Naive thymus-derived CD4-positive, alpha-beta T cell (primary cell): Measurements from ENCODE around the gene C1QTNF3. TPM values are rescaled to one million over a fixed set of nuclear protein-coding genes. Genes with fewer than 3 reads are reported as not detected.

Source experiments
- ATAC-seq: fragments of 150-1000 bp; cut with Tn5 transposase; 2 replicates; pipeline ENCODE4 v1.10.0; 2021; ENCODE audit warnings: mild to moderate bottlenecking, moderate library complexity
- CTCF ChIA-PET: fragments of 350-600 bp; sonication (Branson Sonifier 250); formaldehyde crosslinking; loops from one replicate; lab custom pipeline; 2021; ENCODE audit warnings: antibody characterized with exemption; lab: Charles Lee
- POLR2A ChIA-PET: fragments of 350-600 bp; sonication (Branson Sonifier 250); formaldehyde crosslinking; loops from one replicate; lab custom pipeline; 2021; ENCODE audit warnings: antibody characterized with exemption, inconsistent platforms; lab: Charles Lee
- DNase-seq, 9 donors: peaks; one replicate each; pipeline versions ENCODE4 v3.0.0 to v3.0.0-alpha.2; 2020 to 2022; ENCODE audit warnings: mixed read lengths in 1 of 9
- H3K27ac ChIP-seq: one replicate; pipeline ENCODE4 v1.7.0; 2013; ENCODE audit warnings: mild to moderate bottlenecking, low read depth, low read length, moderate library complexity
- H3K27me3 ChIP-seq, 2 donors: one replicate each; pipeline ENCODE4 v1.7.0; 2013; ENCODE audit warnings: low read length in 2 of 2, mild to moderate bottlenecking in 2 of 2, moderate library complexity in 2 of 2; ENCODE audit not compliant: control insufficient read depth in 2 of 2, insufficient read depth in 2 of 2
- H3K36me3 ChIP-seq, 3 experiments: 1 replicate in 2 of 3; 2 replicates in 1 of 3; pipeline ENCODE4 v1.7.0; 2013; ENCODE audit warnings: low read length in 3 of 3, mild to moderate bottlenecking in 3 of 3, moderate library complexity in 1 of 3; ENCODE audit not compliant: insufficient read depth in 3 of 3, control insufficient read depth in 2 of 3
- H3K4me1 ChIP-seq, 2 donors: one replicate each; pipeline ENCODE4 v1.7.0; 2013; ENCODE audit warnings: low read length in 2 of 2, mild to moderate bottlenecking in 2 of 2, moderate library complexity in 1 of 2; ENCODE audit not compliant: control insufficient read depth in 2 of 2, insufficient read depth in 2 of 2
- H3K4me3 ChIP-seq: 2 replicates; pipeline ENCODE4 v1.7.0; 2013; ENCODE audit warnings: mild to moderate bottlenecking, low read length
- H3K9me3 ChIP-seq, 3 experiments: 1 replicate in 2 of 3; 2 replicates in 1 of 3; pipeline ENCODE4 v1.7.0; 2013; ENCODE audit warnings: low read length in 3 of 3; ENCODE audit not compliant: control insufficient read depth in 2 of 3
- H3K27ac Mint-ChIP-seq, 9 donors: one replicate each; pipeline ENCODE4 v1.8.0; 2020 to 2022; ENCODE audit warnings: mixed read lengths in 9 of 9, mild to moderate bottlenecking in 8 of 9, moderate library complexity in 5 of 9, inconsistent platforms in 2 of 9
- H3K27me3 Mint-ChIP-seq, 5 donors: one replicate each; pipeline ENCODE4 v1.8.0; 2021 to 2022; ENCODE audit warnings: mixed read lengths in 5 of 5, mild to moderate bottlenecking in 1 of 5
- H3K36me3 Mint-ChIP-seq, 5 donors: one replicate each; pipeline ENCODE4 v1.8.0; 2020 to 2022; ENCODE audit warnings: mixed read lengths in 5 of 5, mild to moderate bottlenecking in 3 of 5, inconsistent platforms in 1 of 5
- H3K4me1 Mint-ChIP-seq, 7 donors: one replicate each; pipeline ENCODE4 v1.8.0; 2020 to 2022; ENCODE audit warnings: mixed read lengths in 7 of 7, mild to moderate bottlenecking in 3 of 7, inconsistent platforms in 1 of 7
- H3K4me3 Mint-ChIP-seq, 10 donors: one replicate each; pipeline ENCODE4 v1.8.0; 2020 to 2022; ENCODE audit warnings: mild to moderate bottlenecking in 10 of 10, mixed read lengths in 10 of 10, moderate library complexity in 6 of 10, inconsistent platforms in 2 of 10
- H3K9me3 Mint-ChIP-seq, 11 donors: one replicate each; pipeline ENCODE4 v1.8.0; 2020 to 2022; ENCODE audit warnings: mixed read lengths in 11 of 11, mild to moderate bottlenecking in 4 of 11, inconsistent platforms in 1 of 11, moderate library complexity in 1 of 11
- intact Hi-C, 2 donors: fragments of 100-400 bp; cut with micrococcal nuclease; formaldehyde crosslinking; loops; one replicate each; pipeline ENCODE4 v1.15.1; 2023
- polyA plus RNA-seq, 2 donors: library from polyadenylated mRNA; unstranded; fragments of 300-500 nt; fragmentation: Illumina TruSeq; gene quantifications; one replicate each; pipeline ENCODE4 v1.2.3, GENCODE V29; 2021
- total RNA-seq, 6 experiments: library from RNA in 5 of 6; stranded (reverse) in 5 of 6; gene quantifications; 1 replicate in 5 of 6; 2 replicates in 1 of 6; pipeline ENCODE4 v1.2.3 and lab custom pipeline; 2021 to 2026

Gene C1QTNF3
- total and polyA plus RNA-seq, 7 experiments from 2014 or later = 0.32 to 8.8 (median 5.8) TPM

GRCh38 chr5:33978306-33978705, 64.7 kb downstream of the C1QTNF3 start:
- Mint-ChIP-seq H3K27me3 (peaks cover 0 to 6% (median 5%) of the 10 kb centered on the region in 5 donors), H3K36me3 (peaks cover 0 to 4% (median 0%) of the 10 kb centered on the region in 5 donors), H3K4me1 (peaks cover 0 to 9% (median 5%) of the 10 kb centered on the region in 7 donors), H3K27ac (no peak overlapping the region), H3K9me3 (peaks cover 0 to 2% (median 0%) of the 10 kb centered on the region in 11 donors), H3K4me3 (no peak overlapping the region)
- ATAC-seq = no peak
- ChIA-PET POLR2A (no interaction called here), CTCF (no interaction called here)
- peaks cover 0 to under 1% of the 10 kb centered on the region in 2 donors for H3K4me1 ChIP-seq
- H3K4me3 ChIP-seq = no peak overlapping the region
- no peak for DNase-seq
- H3K9me3 ChIP-seq = no peaks in the 10 kb centered on the region
- intact Hi-C loops = no loop called here
- no peaks in the 10 kb centered on the region for H3K27me3 ChIP-seq
- H3K27ac ChIP-seq = no peak overlapping the region
- H3K36me3 ChIP-seq = no peaks in the 10 kb centered on the region

GRCh38 chr5:33976307-33976706, 66.7 kb downstream of the C1QTNF3 start:
- H3K4me3 Mint-ChIP-seq = no peak overlapping the region
- peaks cover 0 to 2% (median 0%) of the 10 kb centered on the region in 11 donors for H3K9me3 Mint-ChIP-seq
- POLR2A ChIA-PET = no interaction called here
- no peaks in the 10 kb centered on the region for H3K27me3 ChIP-seq
- no peak overlapping the region for H3K27ac Mint-ChIP-seq
- H3K36me3 Mint-ChIP-seq = peaks cover 0 to 4% (median 0%) of the 10 kb centered on the region in 5 donors
- intact Hi-C loops = no loop called here
- no peak for DNase-seq
- peaks cover 0 to 5% of the 10 kb centered on the region in 2 donors for H3K4me1 ChIP-seq
- CTCF ChIA-PET = interaction anchor here (0.5 kb wide), 1 partner anchor 51 kb away, joined by 3 read pairs; no protein-coding TSS in a partner anchor
- H3K27ac ChIP-seq = no peak overlapping the region
- no peaks in the 10 kb centered on the region for H3K36me3 ChIP-seq
- no peak overlapping the region for H3K4me3 ChIP-seq
- H3K4me1 Mint-ChIP-seq = peaks cover 0 to 17% (median 7%) of the 10 kb centered on the region in 7 donors
- no peak for ATAC-seq
- H3K9me3 ChIP-seq = no peaks in the 10 kb centered on the region
- H3K27me3 Mint-ChIP-seq = peaks cover 0 to 6% (median 5%) of the 10 kb centered on the region in 5 donors

GRCh38 chr5:33975852-33976251, 67.2 kb downstream of the C1QTNF3 start:
- peaks cover 0 to 6% (median 5%) of the 10 kb centered on the region in 5 donors for H3K27me3 Mint-ChIP-seq
- Histone ChIP-seq H3K27me3 (no peaks in the 10 kb centered on the region), H3K36me3 (no peaks in the 10 kb centered on the region), H3K27ac (no peak overlapping the region), H3K9me3 (no peaks in the 10 kb centered on the region), H3K4me1 (peaks cover 0 to 5% of the 10 kb centered on the region in 2 donors), H3K4me3 (no peak overlapping the region)
- ChIA-PET CTCF (no interaction called here), POLR2A (no interaction called here)
- H3K4me3 Mint-ChIP-seq = no peak overlapping the region
- intact Hi-C loops = no loop called here
- H3K4me1 Mint-ChIP-seq = peaks cover 0 to 17% (median 7%) of the 10 kb centered on the region in 7 donors
- no peak overlapping the region for H3K27ac Mint-ChIP-seq
- peaks cover 0 to 4% (median 0%) of the 10 kb centered on the region in 5 donors for H3K36me3 Mint-ChIP-seq
- DNase-seq = no peak
- no peak for ATAC-seq
- peaks cover 0 to 2% (median 0%) of the 10 kb centered on the region in 11 donors for H3K9me3 Mint-ChIP-seq

GRCh38 chr5:33973271-33973670, 69.7 kb downstream of the C1QTNF3 start:
- intact Hi-C loops = no loop called here
- ChIA-PET POLR2A (no interaction called here), CTCF (no interaction called here)
- DNase-seq (peak in 1 of 9 donors; percentile 13), ATAC-seq (no peak)
- H3K27me3 Mint-ChIP-seq = peaks cover 0 to 6% (median 3%) of the 10 kb centered on the region in 5 donors
- Histone ChIP-seq H3K4me3 (no peak overlapping the region), H3K4me1 (peaks cover 0 to 5% of the 10 kb centered on the region in 2 donors), H3K27me3 (no peaks in the 10 kb centered on the region), H3K27ac (no peak overlapping the region), H3K9me3 (no peaks in the 10 kb centered on the region), H3K36me3 (no peaks in the 10 kb centered on the region)
- peaks cover 4 to 17% (median 7%) of the 10 kb centered on the region in 7 donors for H3K4me1 Mint-ChIP-seq
- H3K27ac Mint-ChIP-seq = peak overlapping the region in 1 of 9 donors; percentile 26
- peaks cover 0 to 2% (median 0%) of the 10 kb centered on the region in 11 donors for H3K9me3 Mint-ChIP-seq
- peak overlapping the region in 3 of 10 donors; percentile 21 to 47 (median 23) for H3K4me3 Mint-ChIP-seq
- no peaks in the 10 kb centered on the region for H3K36me3 Mint-ChIP-seq

- intact Hi-C loops = loop anchor here (1.0 to 2.0 kb wide), 3 partner anchors 381 to 534 kb away; no protein-coding TSS in a partner anchor
- POLR2A ChIA-PET = interaction anchor here (0.6 to 0.8 kb wide), 2 partner anchors 38 to 67 kb away, joined by 3 read pairs; partner anchors contain the start of gene AMACR
- no peak overlapping the region for H3K4me3 Mint-ChIP-seq
- no peaks in the 10 kb centered on the region for H3K9me3 Mint-ChIP-seq
- H3K4me1 Mint-ChIP-seq = peaks cover 4 to 22% (median 16%) of the 10 kb centered on the region in 7 donors
- no peak overlapping the region for H3K27ac Mint-ChIP-seq
- H3K36me3 Mint-ChIP-seq = no peaks in the 10 kb centered on the region
- no peaks in the 10 kb centered on the region for H3K27me3 Mint-ChIP-seq
- H3K4me3 ChIP-seq = no peak overlapping the region
- peak in 4 of 9 donors; percentile 8 to 30 (median 15) for DNase-seq
- H3K9me3 ChIP-seq = no peaks in the 10 kb centered on the region
- no peaks in the 10 kb centered on the region for H3K27me3 ChIP-seq
- ATAC-seq = peak; percentile 49
- H3K4me1 ChIP-seq = peaks cover 0 to 5% of the 10 kb centered on the region in 2 donors
- CTCF ChIA-PET = interaction anchor here (0.6 to 2.3 kb wide), 12 partner anchors 9 to 541 kb away, joined by 3 to 12 read pairs (median 4); partner anchors contain the start of gene SLC45A2
- H3K27ac ChIP-seq = no peak overlapping the region
- no peaks in the 10 kb centered on the region for H3K36me3 ChIP-seq
These were observed 73.2 kb downstream of the C1QTNF3 start for GRCh38 chr5:33969572-33970452.

- ChIA-PET POLR2A (interaction anchor here (0.7 kb wide), 1 partner anchor 532 kb away, joined by 3 read pairs; no protein-coding TSS in a partner anchor), CTCF (interaction anchor here (0.6 to 2.3 kb wide), 2 partner anchors 179 to 532 kb away, joined by 4 to 12 read pairs; no protein-coding TSS in a partner anchor)
- H3K36me3 Mint-ChIP-seq = no peaks in the 10 kb centered on the region
- Histone ChIP-seq H3K9me3 (no peaks in the 10 kb centered on the region), H3K27me3 (no peaks in the 10 kb centered on the region), H3K4me3 (no peak overlapping the region), H3K4me1 (peaks cover 0 to 5% of the 10 kb centered on the region in 2 donors), H3K27ac (no peak overlapping the region), H3K36me3 (no peaks in the 10 kb centered on the region)
- peaks cover 0 to 22% (median 17%) of the 10 kb centered on the region in 7 donors for H3K4me1 Mint-ChIP-seq
- no peak overlapping the region for H3K4me3 Mint-ChIP-seq
- intact Hi-C loops = loop anchor here in 1 of 2 donors (2.0 kb wide), 1 partner anchor 380 kb away; no protein-coding TSS in a partner anchor
- no peaks in the 10 kb centered on the region for H3K9me3 Mint-ChIP-seq
- no peaks in the 10 kb centered on the region for H3K27me3 Mint-ChIP-seq
- no peak overlapping the region for H3K27ac Mint-ChIP-seq
- no peak for DNase-seq
- ATAC-seq = no peak
These were observed 74.6 kb downstream of the C1QTNF3 start for GRCh38 chr5:33968211-33969005.
